GM19463 (cell line): ENCODE results near the gene ROBO4.
A peak's percentile ranks its signal among the peaks of the same experiment; 100 is the strongest.

ENCODE experiments used
- ATAC-seq: cut with Tn5 transposase; IDR thresholded peaks from one replicate; pipeline ENCODE4 v1.9.1; 2021; ENCODE audit warnings: mild to moderate bottlenecking, moderate library complexity; ENCODE audit not compliant: unreplicated experiment

ROBO4 gene

DNA sequence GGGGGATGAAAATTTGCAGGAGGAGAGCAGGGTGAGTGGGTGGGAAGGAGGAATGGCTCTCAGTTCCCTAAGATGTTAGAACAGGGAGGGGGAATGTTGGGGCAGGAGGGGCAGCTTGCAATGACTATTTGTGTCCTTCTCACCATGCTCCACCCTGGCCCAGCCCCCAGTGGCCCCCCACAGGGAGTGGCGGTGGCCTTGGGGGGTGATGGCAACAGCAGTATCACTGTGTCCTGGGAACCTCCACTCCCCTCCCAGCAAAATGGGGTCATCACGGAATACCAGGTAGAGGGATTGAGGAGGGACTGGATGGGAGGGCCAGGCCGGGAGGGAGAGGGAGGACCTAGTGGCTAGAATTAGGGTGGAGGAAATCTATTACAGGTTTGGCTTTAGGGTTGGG, 22.3 kb downstream of the ROBO4 start:
- no peak for ATAC-seq

DNA sequence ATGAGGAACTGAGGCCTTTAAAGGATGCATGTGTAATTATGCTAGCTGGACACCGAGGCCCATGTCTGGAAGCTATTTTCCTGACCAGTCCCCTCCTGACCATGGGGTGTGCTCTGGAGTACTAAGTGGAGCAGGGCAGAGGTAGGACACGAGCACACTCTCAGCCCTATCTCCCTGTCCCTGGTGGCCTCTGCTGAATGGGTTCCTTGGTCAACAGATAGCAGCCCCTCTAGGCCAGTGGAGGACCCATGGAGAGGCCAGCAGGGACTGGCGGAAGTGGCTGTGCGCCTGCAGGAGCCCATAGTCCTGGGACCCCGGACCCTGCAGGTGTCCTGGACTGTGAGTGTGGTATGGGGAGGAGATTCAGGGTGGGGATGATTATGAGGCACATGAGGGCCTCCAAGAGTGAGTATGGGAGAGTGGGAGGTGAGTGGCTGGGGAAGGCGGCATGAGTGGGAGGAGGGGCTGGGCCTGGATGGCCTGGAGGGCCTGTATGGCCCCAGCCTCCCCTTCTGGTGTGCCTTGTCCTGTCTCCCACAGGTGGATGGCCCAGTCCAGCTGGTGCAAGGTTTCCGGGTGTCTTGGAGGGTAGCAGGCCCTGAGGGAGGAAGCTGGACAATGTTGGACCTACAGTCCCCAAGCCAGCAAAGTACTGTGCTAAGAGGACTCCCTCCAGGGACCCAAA, 23.0 kb downstream of the ROBO4 start:
- no peak for ATAC-seq

DNA sequence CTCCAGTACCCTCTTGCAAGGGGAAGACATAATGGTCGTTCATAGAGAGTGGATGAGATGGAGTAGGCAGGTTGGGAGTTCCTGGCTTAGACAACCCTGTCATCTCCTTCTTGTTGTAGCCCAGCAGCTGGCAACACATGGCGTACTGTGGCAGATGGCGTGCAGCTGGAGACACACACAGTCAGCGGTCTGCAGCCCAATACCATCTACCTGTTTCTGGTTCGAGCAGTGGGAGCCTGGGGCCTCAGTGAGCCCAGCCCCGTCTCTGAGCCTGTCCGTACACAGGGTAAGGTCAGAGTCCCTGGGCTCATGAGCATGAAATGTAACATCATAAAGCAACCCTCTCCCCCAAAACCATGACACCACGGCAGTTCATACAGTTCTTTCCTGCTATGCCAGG, 23.7 kb downstream of the ROBO4 start:
- ATAC-seq = no peak

DNA sequence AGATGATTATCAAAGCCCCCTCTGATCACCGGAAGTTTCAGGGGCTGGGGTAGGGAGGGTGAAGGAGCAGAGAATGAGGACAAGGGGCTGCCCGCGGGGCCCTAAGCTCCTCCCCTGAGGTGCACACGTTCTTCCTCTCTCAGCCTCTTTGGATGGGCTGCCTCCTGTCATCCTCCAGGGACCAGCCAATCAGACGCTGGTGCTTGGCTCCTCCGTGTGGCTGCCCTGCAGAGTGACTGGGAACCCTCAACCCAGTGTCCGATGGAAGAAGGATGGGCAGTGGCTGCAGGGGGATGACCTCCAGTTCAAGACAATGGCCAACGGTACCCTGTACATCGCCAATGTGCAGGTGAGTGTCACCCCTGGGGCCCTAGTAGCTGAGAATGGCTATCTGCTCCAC, 24.9 kb downstream of the ROBO4 start:
- ATAC-seq = no peak

DNA sequence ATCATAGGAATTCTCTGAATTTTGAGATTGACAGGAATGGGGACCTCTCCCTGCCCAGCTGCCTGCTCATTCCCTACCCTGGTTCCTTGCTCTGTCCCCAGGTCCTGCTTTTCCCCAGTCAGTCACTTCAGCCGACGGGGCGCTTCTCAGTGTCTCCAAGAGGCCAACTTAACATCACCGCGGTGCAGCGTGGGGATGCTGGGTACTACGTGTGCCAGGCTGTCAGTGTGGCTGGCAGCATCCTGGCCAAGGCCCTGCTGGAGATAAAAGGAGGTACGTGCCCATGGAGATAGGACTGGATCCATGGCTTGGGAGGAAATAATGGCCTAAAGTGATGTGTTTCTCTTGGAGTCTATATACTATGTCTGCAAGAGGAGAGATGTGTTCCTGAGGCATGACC, 25.4 kb downstream of the ROBO4 start:
- no peak for ATAC-seq

DNA sequence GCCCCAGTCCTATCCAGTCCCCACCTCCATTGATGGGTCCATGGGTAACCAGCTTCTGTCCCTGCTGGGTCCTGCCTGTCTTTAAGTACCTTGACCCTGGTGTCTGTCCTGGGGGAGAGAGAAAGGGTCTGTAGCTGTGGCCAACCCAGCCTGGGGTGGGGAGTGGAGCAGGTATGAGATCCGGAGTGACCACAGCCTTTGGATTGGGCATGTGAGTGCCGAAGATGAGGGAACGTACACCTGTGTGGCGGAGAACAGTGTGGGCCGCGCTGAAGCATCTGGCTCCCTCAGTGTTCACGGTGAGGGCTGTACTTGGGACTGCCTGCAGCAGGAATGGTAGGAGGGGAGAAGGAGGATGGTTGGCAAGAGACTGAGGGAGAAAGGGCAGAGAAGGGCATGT, 27.2 kb downstream of the ROBO4 start:
- ATAC-seq = no peak

DNA sequence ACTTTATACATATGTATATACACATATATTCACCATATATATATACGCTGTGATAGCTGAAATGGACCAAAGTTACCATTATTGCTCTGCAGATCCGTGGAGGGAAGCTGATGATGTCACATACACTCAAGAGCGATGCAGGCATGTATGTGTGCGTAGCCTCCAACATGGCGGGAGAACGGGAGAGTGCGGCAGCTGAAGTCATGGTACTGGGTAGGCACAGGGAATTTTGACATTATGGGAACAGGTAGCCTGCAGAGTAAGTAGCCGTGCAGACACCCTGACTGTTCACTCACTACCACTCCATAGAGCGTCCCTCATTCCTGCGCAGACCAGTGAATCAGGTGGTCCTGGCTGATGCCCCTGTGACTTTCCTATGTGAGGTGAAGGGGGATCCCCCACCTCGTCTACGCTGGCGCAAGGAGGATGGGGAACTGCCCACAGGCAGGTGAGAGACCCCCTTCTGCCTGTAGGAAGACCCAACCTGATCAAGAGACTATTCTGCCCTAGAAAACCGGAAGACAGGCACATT, 27.7 kb downstream of the ROBO4 start:
- no peak for ATAC-seq

DNA sequence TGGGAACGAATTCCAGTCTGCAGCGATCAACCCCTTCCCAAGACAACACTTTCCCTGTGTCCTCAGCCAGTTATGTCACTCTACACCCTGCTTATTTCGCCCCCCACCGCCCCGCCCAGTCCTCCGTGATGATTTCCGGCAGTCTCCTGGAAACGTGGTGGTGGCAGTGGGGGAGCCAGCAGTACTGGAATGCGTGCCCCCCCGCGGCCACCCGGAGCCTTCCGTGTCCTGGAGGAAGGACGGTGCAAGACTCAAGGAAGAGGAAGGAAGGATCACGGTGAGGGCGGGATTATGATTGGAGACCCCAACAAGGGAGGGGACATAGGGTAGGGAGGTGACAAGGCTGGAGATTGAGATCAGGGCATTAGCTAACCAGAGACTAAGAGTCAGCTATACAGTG, 28.3 kb downstream of the ROBO4 start:
- ATAC-seq = no peak

DNA sequence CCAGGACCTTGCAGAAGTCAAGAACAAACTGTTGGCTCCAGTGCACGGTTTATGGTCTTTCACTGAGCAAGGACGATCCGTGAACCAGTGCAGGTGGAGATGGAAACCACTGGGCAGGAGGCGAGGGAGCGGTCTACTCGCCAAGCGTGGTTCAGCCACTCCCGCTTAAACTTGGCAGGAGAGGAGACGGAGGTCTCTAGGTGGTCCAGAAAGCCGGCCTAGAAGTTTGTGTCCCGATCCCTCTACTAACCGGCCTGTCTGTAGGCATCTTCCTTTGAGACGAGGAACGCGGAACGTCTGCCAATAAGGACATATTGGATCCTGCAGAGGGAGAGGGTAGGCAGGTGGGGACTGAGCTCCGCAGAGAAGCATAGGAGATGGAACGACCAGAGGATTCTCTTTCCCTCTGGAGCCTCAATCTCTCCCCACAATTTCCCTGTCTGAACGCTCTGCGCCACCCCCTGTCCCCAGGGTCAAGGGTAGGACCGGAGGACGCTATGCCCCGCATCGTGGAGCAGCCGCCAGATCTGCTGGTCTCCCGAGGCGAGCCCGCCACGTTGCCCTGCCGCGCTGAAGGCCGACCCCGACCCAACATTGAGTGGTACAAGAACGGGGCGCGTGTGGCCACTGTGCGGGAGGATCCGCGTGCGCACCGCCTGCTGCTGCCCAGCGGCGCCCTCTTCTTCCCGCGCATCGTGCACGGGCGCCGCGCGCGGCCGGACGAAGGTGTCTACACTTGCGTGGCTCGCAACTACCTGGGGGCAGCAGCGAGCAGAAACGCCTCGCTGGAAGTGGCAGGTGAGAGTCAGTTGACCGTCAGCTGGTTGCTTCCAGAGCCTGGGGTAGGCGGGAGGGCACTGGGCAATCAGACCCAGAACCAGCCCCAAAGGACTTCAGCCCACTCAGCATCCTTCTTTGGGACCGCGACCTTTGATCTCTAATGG, 29.1 kb downstream of the ROBO4 start:
- ATAC-seq = no peak

DNA sequence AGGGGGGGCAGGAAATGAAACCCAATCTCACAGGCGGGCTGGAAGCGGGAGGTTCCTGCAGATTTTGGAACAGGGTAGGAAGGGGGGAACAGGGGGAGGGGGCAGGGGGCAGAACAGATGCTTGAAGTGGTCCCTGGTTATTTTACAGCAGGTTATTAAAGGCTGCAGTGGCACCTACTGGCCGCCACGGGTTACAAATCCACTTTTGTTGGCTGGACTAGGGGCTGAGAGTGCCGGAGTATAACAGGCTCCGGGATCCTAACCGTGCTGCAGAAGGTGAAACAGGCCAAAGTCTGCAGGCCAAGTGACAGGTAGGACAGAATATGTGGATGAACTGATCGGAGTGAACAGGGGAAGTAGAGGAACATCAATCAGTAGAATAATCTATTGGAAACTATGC, 30.0 kb downstream of the ROBO4 start:
- ATAC-seq = no peak

DNA sequence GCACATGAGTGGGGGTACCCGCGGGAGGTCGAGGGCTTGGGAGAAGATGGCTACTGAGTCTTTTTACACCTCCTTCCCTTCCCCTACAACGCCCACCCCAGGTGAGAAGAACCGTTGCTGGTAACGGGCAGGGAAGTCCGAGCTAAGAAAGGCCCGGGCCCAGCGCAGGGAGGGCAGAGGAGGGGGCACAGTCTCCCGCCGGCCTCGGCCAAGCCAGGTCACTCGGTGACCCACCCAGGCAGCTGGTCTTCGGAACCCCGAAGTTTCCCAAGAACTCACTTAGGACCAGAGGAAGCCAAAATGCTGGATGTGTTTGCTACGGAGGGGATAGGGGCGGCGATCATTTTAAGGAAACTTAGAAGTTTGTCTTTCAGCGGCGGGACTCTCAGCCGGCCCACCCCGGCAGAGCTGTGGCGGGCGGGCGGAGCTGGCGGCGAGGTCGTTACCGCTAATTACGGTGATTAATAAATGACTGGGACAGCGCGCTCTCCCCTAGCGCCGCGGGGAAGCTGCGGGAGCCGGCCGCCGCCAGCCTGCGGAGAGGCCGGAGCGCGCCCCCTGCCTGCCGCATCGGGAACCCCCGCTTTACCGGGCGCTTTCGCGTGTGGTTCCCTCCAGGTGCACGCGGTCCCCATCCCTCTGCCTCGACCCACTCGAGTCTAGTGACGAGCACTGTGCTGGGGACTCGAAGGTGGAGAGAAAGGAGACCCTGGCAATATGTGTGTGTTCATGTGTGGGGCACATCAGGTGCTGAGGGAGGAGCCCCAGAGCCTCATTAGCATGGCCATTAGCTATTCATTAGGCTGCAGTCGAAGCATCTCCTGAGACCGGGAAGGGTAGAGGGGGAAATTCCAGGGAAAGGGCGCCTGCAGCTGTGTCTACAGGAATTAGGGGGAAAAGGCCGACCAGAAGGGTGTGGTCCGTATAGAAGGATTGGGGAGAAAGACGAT, 31.5 kb downstream of the ROBO4 start:
- peak; percentile 61 for ATAC-seq

DNA sequence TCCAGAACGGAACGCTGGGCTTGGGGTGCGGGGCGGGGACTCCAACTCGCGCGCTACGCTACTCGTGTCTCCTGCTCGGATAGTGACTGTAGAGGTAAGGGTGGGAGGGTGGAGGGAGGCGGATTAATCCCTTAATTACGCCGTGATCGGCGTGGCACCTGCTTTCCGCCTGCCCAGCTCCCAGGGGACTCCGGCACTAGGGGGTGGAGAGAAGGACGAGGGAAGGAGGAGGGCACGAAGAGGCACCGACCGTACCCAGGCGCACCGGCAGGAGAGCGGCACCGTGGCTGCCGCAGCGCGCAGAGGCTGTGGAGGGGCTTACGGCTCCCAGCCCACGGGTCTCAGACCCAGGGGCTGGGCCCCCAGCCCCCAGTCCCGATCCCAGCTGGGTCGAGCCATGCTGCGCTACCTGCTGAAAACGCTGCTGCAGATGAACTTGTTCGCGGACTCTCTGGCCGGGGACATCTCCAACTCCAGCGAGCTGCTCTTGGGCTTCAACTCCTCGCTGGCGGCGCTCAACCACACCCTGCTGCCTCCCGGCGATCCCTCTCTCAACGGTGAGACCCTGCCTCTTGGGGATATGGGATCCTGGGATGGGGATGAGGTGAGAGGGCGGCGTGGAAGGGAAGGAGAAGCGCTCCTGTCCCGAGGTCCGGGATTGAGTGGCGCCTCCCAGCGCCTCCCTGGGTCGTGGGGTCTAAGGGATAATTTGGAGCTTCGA, 32.3 kb downstream of the ROBO4 start, which contains the start of gene ROBO3:
Gene ROBO3, plus strand, starts transcription at position 252 of the 721 bp plus-strand sequence. Its CDS starts 146 bp downstream, at position 398.
- no peak for ATAC-seq

DNA sequence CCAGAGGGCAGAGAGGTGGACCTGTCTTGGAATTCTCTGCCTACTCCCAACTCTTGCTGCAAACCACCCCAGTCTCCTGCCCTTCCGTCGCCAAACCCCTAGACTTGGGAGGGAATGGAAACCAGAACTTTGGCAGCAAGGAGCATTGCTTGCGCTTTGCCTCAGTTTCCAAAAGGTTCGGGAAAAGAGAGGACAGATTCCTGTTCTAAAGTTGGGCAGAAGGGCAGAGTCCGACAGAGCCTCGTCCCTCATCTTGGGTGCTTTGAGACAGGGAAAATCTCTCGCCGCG, 32.8 kb downstream of the ROBO4 start:
- no peak for ATAC-seq

DNA sequence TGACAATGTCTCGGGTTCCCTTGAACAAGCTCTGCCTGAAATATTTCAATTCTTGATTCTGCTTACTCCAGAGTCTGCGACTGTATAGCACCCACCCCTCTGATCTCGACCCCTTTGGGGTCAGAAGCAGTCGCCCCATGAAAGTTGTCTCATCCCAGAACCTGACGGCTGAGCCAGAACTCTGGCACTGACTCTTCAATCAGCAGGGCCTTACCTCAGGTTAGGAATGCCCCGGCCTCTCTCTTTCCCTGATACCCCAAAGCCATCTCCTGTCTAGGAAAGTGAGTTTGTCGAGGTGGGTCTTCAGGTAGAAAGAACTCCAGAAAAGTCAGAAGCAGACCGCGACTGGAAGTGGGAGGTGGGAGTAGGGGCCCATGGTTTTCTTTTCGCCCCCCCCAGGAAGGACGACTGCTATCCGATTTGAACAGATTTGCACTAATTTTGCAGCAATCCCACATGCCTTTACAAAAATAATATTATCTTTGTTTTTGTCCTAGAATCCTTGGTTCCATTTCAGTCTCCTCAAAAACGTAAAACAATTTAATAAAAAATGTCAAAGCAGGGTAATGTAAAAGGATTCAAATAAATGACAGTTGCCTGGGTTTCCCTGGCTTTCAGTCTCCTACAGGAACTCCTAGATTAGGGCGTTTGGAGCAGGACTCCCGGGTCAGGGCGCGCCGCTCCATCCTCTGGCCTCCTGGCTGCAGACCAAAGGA, 33.3 kb downstream of the ROBO4 start:
- ATAC-seq = no peak

DNA sequence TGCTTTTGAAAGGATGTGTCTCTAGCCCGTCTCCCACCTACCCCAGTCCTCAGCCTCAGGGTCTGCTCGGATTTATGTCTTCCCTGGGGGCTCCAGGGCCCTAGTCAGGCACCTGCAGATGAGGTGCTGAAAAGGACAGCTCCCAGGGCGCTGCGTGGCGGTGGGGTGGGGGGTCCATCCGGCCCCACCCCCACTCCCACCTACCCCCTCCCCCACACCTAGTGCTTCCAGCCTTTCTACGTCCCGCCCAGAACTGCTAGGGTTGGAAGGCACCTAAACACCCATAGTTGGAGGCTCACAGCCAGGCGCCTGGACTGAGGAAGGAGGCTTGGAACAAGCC, 33.9 kb downstream of the ROBO4 start:
- no peak for ATAC-seq

DNA sequence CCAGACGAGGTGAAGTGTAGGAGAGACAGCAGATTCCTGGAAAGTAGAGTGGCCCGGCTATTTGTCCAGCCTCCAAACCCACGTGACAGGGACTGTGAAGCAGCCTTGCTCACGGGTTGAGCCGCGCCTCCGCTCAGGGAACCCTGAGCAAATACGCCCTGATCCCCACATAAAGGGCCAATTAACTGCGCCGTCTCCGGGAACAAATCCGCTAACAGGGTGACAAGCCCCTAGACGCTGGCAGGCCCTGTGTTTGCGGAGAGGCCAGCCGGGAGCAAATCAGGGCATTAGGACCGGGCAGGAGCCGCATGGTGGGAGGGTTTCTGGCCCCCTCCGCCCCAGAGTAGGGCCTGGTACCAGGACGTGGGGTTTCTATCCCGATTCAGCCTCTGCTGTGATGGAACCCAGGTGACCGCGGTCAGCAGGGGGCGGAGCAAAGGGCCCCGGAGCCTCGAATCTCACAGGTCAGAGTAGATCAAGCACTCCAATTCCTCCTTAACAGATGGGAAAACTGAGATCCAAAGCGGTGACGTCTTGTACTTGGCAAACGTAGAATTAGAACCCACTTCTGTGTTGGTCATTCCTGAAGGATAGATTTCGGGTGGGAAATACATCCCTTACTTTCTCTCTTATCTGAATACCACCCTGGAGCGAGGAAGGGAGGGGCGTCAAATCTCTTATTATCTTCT, 34.4 kb downstream of the ROBO4 start:
- ATAC-seq = no peak

DNA sequence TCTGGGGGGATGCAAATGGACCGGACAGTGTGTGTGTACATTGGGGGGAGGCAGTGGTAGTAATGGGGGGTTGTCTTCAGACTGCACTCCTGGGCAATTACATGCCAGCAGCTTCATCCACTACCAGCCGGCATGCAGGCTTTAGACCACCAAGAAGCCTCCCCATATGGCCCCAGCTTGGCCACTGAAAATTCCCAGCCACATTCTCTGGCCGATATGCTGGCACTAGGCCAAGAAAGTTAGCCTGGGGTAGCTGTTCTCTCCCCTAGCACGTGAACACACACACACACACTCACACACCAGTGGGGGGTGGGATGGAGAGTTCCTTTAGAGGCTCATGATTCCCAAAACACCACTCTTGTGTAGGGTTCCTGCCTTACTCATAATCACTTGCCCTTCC, 36.0 kb downstream of the ROBO4 start:
- ATAC-seq = no peak

DNA sequence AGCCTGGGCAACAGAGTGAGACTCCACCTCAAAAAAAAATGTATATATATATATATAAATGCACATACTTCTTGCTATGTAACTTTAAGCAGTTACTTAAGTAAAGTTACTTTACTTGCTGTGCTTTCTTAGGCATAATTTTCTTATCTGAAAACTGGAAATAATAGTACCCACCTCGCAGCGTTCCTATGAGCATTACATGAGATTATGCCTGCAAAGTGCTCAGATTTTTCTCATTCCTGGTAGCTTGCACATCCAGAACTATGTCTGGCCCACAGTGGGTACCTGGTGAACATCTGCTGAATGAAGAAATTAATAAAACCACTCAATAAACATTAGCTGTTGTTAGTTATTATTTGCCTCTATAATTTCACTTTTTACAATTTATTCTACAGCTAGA, 38.5 kb downstream of the ROBO4 start:
- ATAC-seq = no peak

DNA sequence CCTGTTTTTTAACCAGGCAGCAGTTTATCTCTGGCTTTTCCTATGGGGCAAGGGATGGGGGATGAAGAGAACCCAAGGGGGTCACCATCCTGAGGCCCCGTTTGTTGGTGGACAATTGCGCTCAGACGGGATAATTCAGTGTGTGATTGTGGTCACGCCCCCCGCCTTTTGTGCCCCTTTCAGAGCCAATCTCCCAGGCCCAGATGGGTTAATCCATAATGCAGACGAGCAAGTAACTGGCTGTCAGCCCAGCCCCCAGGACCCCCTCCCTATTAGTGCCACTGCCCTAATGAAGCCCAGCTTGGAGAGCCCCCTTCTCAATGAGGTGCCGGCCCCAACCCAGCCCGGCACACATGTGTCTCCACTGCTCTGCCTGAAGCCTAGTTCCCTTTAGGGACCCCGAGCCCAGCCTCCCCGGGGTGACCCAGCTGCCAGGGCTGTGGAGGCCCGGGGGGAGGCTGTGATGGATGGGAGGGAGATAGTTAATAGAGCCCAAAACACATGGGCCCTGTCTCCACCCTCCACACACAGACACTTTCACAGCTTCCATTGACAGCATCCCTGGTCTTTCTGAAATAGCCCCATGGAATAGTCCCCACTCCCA, 51.5 kb downstream of the ROBO4 start:
- no peak for ATAC-seq
